ENCODE data around the gene MGMT. TPM values are rescaled to one million over a fixed set of nuclear protein-coding genes. Genes with fewer than 3 reads are reported as not detected.

MGMT gene
- total and polyA plus RNA-seq, 2 experiments from 2014 or later = 19.3 to 21.9 TPM

GRCh38 chr10:129637010-129637409 is 170.0 kb downstream of the MGMT start:
- H3K4me3 Mint-ChIP-seq = no peak overlapping the region
- no peaks in the 10 kb centered on the region for H4K20me1 ChIP-seq (replicated peaks; ENCODE audit: insufficient read depth)
- H3K79me2 ChIP-seq (replicated peaks; ENCODE audit: insufficient read depth) = no peaks in the 10 kb centered on the region
- no peaks in the 10 kb centered on the region for H3K9me2 ChIP-seq (ENCODE audit: insufficient read depth)
- H2AFZ ChIP-seq = no peak overlapping the region
- no peaks in the 10 kb centered on the region for H3F3A ChIP-seq (replicated peaks; ENCODE audit: low read depth)
- H3K4me1 ChIP-seq (ENCODE audit: insufficient read depth) = peaks cover 8% of the 10 kb centered on the region; the same call in 1 of the 2 replicates
- no peak for TF ChIP-seq REST (IDR thresholded peaks at IDR 0.05; ENCODE audit: unreplicated experiment)
- TF ChIP-seq CREB1 (CRISPR knock-in tag; IDR thresholded peaks at IDR 0.05; ENCODE audit: low read depth) = no peak
- no peak for TF ChIP-seq ETS1 (IDR thresholded peaks at IDR 0.05)
- no peak for TF ChIP-seq NANOG (IDR thresholded peaks at IDR 0.05; ENCODE audit: borderline replicate concordance)
- TF ChIP-seq EZH2phosphoT487 (IDR thresholded peaks at IDR 0.05; ENCODE audit: unreplicated experiment) = no peak
- TF ChIP-seq STAT1 (IDR thresholded peaks at IDR 0.05; ENCODE audit: unreplicated experiment) = no peak
- TF ChIP-seq ZNF462 (CRISPR knock-in tag; IDR thresholded peaks at IDR 0.05) = no peak
- no peak for TF ChIP-seq JUNB (IDR thresholded peaks at IDR 0.05; ENCODE audit: unreplicated experiment)
- TF ChIP-seq CTCF (conservative IDR thresholded peaks at IDR 0.05; ENCODE audit: low read depth in 2 of 2) = no peak
- TF ChIP-seq ZNF331 (CRISPR knock-in tag; IDR thresholded peaks at IDR 0.05; ENCODE audit: low read depth) = no peak
- no peak for TF ChIP-seq EZH2 (IDR thresholded peaks at IDR 0.05; ENCODE audit: low read depth, unreplicated experiment)
- no peak for TF ChIP-seq ZNF114 (CRISPR knock-in tag; IDR thresholded peaks at IDR 0.05)
- TF ChIP-seq POLR2AphosphoS5 (IDR thresholded peaks at IDR 0.05; ENCODE audit: low read depth) = no peak
- no peak for DNase-seq (ENCODE audit: low spot score)
- no peaks in the 10 kb centered on the region; the same call in 2 of the 3 replicates for H3K36me3 Mint-ChIP-seq (ENCODE audit: low read depth)
- H3K9me3 Mint-ChIP-seq = peaks cover 5% of the 10 kb centered on the region; the same call in 1 of the 3 replicates
- H3K27me3 Mint-ChIP-seq (ENCODE audit: insufficient read depth, low read depth, poor library complexity) = no peaks in the 10 kb centered on the region
- no peak overlapping the region for H3K4me3 ChIP-seq
- peak; percentile 57; the same call in 2 of the 3 replicates for ATAC-seq
- no peak overlapping the region for H3K4me2 ChIP-seq
- no peaks in the 10 kb centered on the region for H3K36me3 ChIP-seq (ENCODE audit: insufficient read depth)
- H3K27ac ChIP-seq (ENCODE audit: low read depth) = no peak overlapping the region
- H3K27me3 ChIP-seq (ENCODE audit: insufficient read depth) = no peaks in the 10 kb centered on the region
- H3K27ac Mint-ChIP-seq = 0 out of 2 replicates have a peak overlapping the region, but pooled peaks have one; percentile 34
- peaks cover 8% of the 10 kb centered on the region for H3K4me1 Mint-ChIP-seq
